ENCODE data around the gene RAB25.

DNA sequence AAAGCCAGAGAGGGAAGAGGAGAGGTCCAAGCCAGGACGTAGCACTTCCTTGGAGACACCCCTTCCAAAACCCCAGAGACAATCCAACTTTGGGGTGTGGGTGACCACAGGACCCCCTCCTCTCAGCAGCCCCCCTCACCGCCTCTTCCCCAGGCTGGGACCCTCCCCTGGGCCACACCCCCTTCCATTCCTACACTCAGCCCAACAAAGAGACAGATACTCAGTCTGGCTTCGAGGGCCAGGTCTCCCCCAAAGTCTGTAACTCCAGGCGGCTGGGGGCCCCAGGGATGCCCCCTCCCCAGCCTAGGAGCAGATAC is 19.9 kb downstream of the RAB25 start:
- TF ChIP-seq, protein P1, sequence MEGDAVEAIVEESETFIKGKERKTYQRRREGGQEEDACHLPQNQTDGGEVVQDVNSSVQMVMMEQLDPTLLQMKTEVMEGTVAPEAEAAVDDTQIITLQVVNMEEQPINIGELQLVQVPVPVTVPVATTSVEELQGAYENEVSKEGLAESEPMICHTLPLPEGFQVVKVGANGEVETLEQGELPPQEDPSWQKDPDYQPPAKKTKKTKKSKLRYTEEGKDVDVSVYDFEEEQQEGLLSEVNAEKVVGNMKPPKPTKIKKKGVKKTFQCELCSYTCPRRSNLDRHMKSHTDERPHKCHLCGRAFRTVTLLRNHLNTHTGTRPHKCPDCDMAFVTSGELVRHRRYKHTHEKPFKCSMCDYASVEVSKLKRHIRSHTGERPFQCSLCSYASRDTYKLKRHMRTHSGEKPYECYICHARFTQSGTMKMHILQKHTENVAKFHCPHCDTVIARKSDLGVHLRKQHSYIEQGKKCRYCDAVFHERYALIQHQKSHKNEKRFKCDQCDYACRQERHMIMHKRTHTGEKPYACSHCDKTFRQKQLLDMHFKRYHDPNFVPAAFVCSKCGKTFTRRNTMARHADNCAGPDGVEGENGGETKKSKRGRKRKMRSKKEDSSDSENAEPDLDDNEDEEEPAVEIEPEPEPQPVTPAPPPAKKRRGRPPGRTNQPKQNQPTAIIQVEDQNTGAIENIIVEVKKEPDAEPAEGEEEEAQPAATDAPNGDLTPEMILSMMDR (IDR thresholded peaks at IDR 0.05) = no peak
- TF ChIP-seq POLR2A (IDR thresholded peaks at IDR 0.05) (no peak), POLR2AphosphoS5 (IDR thresholded peaks at IDR 0.05) (no peak)
